PC-9 (cell line): ENCODE measurements around the gene PURA.

Source experiments
- EZH2 ChIP-seq: fragments of 200-600 bp; sonication (generic); IDR thresholded peaks from 2 replicates; pipeline ENCODE4 v1.8.0; 2017; ENCODE audit warnings: antibody characterized with exemption, low read depth
- TF ChIP-seq, protein P1 (sequence below): fragments of 200-600 bp; sonication (generic); conservative IDR thresholded peaks from 2 replicates; pipeline ENCODE4 v1.6.1; 2017; ENCODE audit warnings: mixed run types, antibody characterized with exemption, mild to moderate bottlenecking, moderate library complexity

DNA sequence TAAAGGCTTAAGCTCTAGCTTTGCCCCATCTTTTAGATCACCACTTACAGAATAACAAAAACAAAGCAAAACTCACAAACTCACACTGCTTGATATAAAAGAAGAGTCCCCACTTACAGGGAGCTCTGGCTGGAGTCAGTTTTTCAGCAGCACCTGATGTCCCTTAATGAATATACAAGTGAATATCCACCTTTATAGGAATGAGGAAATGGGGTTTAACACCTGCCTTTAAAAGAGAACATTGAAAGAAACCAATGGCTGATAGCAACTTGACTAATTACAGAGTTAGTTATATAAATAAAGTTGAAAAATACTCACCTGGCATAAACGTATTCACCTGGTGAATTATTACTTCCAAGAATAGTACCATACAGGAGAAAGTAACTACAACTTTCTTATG, 20.7 kb upstream of the PURA start:
- TF ChIP-seq, protein P1, sequence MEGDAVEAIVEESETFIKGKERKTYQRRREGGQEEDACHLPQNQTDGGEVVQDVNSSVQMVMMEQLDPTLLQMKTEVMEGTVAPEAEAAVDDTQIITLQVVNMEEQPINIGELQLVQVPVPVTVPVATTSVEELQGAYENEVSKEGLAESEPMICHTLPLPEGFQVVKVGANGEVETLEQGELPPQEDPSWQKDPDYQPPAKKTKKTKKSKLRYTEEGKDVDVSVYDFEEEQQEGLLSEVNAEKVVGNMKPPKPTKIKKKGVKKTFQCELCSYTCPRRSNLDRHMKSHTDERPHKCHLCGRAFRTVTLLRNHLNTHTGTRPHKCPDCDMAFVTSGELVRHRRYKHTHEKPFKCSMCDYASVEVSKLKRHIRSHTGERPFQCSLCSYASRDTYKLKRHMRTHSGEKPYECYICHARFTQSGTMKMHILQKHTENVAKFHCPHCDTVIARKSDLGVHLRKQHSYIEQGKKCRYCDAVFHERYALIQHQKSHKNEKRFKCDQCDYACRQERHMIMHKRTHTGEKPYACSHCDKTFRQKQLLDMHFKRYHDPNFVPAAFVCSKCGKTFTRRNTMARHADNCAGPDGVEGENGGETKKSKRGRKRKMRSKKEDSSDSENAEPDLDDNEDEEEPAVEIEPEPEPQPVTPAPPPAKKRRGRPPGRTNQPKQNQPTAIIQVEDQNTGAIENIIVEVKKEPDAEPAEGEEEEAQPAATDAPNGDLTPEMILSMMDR: no peak
- TF ChIP-seq EZH2: no peak
